Stimulated activated CD4-positive, alpha-beta T cell treated with anti-CD3 and anti-CD28 coated beads, Interleukin-4, amount 100 ng/mL, for 4 hours (primary cell): ENCODE measurements around the gene CDON.

Experiments
- DNase-seq, 2 experiments: peaks; one replicate each; pipeline ENCODE4 v3.0.0-alpha.2; 2020

The CDON gene

GRCh38 chr11:125942771-125943428 is 119.8 kb downstream of the CDON start:
- no peak for DNase-seq

GRCh38 chr11:125941619-125942611 is 120.8 kb downstream of the CDON start:
- peak; percentile 21 to 45 for DNase-seq

GRCh38 chr11:125941267-125941618 is 121.4 kb downstream of the CDON start:
- no peak for DNase-seq

GRCh38 chr11:125940145-125940544 is 122.5 kb downstream of the CDON start:
- DNase-seq: no peak

GRCh38 chr11:125939081-125939521 is 123.6 kb downstream of the CDON start:
- DNase-seq: no peak

- no peak for DNase-seq
Measured at GRCh38 chr11:125938418-125938817, 124.2 kb downstream of the CDON start.

GRCh38 chr11:125935618-125936199 is 127.0 kb downstream of the CDON start:
- DNase-seq: no peak

GRCh38 chr11:125935056-125935455 is 127.6 kb downstream of the CDON start:
- no peak for DNase-seq

- DNase-seq: no peak
Measured at GRCh38 chr11:125934473-125934872, 128.2 kb downstream of the CDON start.

GRCh38 chr11:125933030-125933813 is 129.4 kb downstream of the CDON start:
- DNase-seq: no peak

GRCh38 chr11:125932301-125932700 is 130.4 kb downstream of the CDON start:
- DNase-seq: no peak

GRCh38 chr11:125931668-125932067 is 131.0 kb downstream of the CDON start:
- no peak for DNase-seq

- DNase-seq: no peak
Measured at GRCh38 chr11:125931116-125931515, 131.6 kb downstream of the CDON start.

GRCh38 chr11:125930076-125930450 is 132.6 kb downstream of the CDON start:
- DNase-seq: no peak

GRCh38 chr11:125929445-125930075 is 133.1 kb downstream of the CDON start:
- no peak for DNase-seq

GRCh38 chr11:125926682-125927081 is 136.0 kb downstream of the CDON start:
- DNase-seq: no peak

GRCh38 chr11:125925804-125926203 is 136.9 kb downstream of the CDON start:
- DNase-seq: no peak

GRCh38 chr11:125925247-125925740 is 137.4 kb downstream of the CDON start:
- no peak for DNase-seq

- DNase-seq: no peak
Measured at GRCh38 chr11:125924384-125925007, 138.2 kb downstream of the CDON start.

- no peak for DNase-seq
Measured at GRCh38 chr11:125923633-125924032, 139.0 kb downstream of the CDON start.

- peak; percentile 26 to 38 for DNase-seq
Measured at GRCh38 chr11:125923012-125923579, 139.6 kb downstream of the CDON start.
